WI38 (cell line): ENCODE results near the gene DCUN1D3.

Experiments
- H3K4me3 ChIP-seq: 2 replicates; pipeline ENCODE4 v1.5.1; 2011; ENCODE audit warnings: low read depth, mild to moderate bottlenecking, control low read depth, low read length
- CTCF ChIP-seq: IDR thresholded peaks from 2 replicates; pipeline ENCODE4 v1.5.1; 2012; ENCODE audit warnings: low read depth, mild to moderate bottlenecking, control low read depth, low read length

DCUN1D3 gene

GRCh38 chr16:20844054-20844453 is 56.1 kb downstream of the DCUN1D3 start:
- TF ChIP-seq CTCF: no peak
- H3K4me3 ChIP-seq: no peak overlapping the region

GRCh38 chr16:20839504-20839903 is 60.7 kb downstream of the DCUN1D3 start:
- H3K4me3 ChIP-seq: no peak overlapping the region
- TF ChIP-seq CTCF: no peak

GRCh38 chr16:20838240-20838639 is 61.9 kb downstream of the DCUN1D3 start:
- no peak overlapping the region for H3K4me3 ChIP-seq
- no peak for TF ChIP-seq CTCF

DNA sequence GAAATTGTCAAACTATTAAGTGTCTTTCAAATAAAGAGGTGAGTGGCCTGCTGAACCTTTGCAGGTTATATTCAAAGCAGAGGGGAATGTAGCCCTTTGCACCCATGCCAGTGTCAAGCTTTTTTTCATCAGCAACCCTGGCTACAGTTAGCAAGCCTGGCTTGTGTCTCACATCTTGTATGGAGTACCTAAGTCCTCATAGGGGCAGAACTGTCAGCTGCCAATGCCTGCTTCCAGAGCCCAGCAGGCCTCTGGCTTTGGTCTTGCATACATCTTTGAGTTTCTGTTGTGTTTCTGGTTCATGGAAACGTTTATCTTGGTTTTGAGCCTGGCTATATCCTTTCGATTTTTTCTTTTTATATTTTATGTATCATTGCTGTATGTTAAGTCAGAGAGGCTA is 67.1 kb downstream of the DCUN1D3 start:
- no peak for TF ChIP-seq CTCF
- no peak overlapping the region for H3K4me3 ChIP-seq

- no peak for TF ChIP-seq CTCF
- H3K4me3 ChIP-seq: no peak overlapping the region
Observed at GRCh38 chr16:20830372-20830771, 69.8 kb downstream of the DCUN1D3 start.

DNA sequence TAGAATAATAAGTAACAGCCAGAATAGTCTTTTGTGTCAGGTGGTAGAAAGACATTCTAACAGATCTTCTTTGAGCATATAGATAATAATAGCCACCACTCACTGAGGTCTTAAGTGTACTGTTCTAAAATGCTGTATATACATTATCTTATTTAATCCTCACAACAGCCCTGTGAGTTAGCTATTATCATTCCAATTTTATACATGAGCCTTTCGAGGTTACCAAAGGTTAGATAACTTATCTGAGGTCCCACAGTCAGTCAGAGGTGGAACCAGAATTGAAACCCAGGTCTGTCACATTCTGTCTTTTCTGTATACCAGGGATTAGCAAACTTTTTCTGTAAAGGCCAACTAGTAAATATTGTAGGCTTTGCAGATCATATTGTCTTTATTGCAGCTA is 70.6 kb downstream of the DCUN1D3 start:
- no peak overlapping the region for H3K4me3 ChIP-seq
- TF ChIP-seq CTCF: no peak

DNA sequence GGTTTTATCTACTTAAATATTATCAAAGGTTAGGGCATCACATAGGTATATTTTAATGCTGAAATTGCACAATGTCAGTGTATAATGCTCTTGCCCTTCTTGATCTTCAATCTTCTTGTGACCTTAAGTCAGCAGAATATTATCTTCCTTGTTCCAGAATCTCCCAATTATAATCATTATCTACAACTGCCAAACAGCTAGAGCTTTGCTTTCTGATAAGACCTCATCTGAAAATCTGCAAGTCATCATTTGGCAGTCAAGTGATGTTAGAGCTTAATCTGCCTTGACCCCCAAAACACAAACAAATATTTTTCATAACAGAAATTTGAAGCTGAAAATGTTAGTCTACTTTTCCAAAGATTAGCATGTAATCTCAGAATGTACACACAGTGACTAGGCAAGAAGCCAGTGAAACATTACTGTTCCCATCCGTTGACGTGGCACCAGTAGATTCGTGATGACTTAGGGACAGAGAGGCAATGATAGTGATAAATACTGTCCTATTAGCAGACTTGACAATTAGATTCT is 74.1 kb downstream of the DCUN1D3 start:
- no peak for TF ChIP-seq CTCF
- no peak overlapping the region for H3K4me3 ChIP-seq
